ENCODE data around the gene UXT.

- TF ChIP-seq CTCF (conservative IDR thresholded peaks at IDR 0.05; ENCODE audit: low read length) (no peak), EZH2phosphoT487 (IDR thresholded peaks at IDR 0.05; ENCODE audit: borderline replicate concordance, low read depth, low read length) (no peak)
Observed at GRCh38 chrX:47633689-47634590, 25.0 kb downstream of the UXT start.

All from OCI-LY7 (cell line).